ENCODE results near the gene ASB2.

The ASB2 gene

GRCh38 chr14:93962701-93963601 lies 13.4 kb downstream of the ASB2 start:
- Mint-ChIP-seq H3K27ac (peak overlapping the region; percentile 93), H3K27me3 (ENCODE audit: low read depth, poor library complexity) (peaks cover 18% of the 10 kb centered on the region), H3K4me1 (peaks cover 61% of the 10 kb centered on the region), H3K9me3 (no peaks in the 10 kb centered on the region), H3K4me3 (peak overlapping the region; percentile 33), H3K36me3 (ENCODE audit: low read depth) (no peaks in the 10 kb centered on the region)
- no peak for TF ChIP-seq CTCF (IDR thresholded peaks at IDR 0.05)
- DNase-seq, result peak; percentile 38

DNA sequence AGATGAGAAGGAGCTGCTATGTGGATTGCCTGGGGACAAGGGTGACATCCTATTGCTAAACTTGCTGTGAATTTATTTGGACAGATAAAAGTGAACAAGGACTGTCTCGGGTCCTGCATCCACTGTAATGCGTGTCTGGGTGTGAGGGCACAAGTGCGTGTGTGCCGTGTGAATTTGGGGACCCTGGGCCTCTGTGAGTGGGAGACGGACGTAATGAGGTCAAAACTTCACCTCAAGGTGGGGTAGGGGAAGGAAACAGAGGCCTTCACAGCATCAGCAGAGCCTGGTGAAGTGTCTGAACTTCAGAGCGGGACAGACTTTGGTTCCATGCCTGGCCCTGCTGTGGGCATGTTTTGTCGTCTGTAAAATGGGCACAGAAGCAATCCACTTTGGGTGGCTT lies 14.8 kb downstream of the ASB2 start:
- DNase-seq, result no peak
- Mint-ChIP-seq H3K36me3 (ENCODE audit: low read depth) (no peaks in the 10 kb centered on the region), H3K4me1 (peaks cover 70% of the 10 kb centered on the region), H3K4me3 (no peak overlapping the region), H3K27ac (no peak overlapping the region), H3K27me3 (ENCODE audit: low read depth, poor library complexity) (peaks cover 15% of the 10 kb centered on the region), H3K9me3 (no peaks in the 10 kb centered on the region)
- TF ChIP-seq CTCF (IDR thresholded peaks at IDR 0.05), result no peak

- Mint-ChIP-seq H3K4me3 (no peak overlapping the region), H3K9me3 (no peaks in the 10 kb centered on the region), H3K4me1 (peaks cover 74% of the 10 kb centered on the region), H3K27me3 (ENCODE audit: low read depth, poor library complexity) (peaks cover 16% of the 10 kb centered on the region), H3K27ac (no peak overlapping the region), H3K36me3 (ENCODE audit: low read depth) (no peaks in the 10 kb centered on the region)
- DNase-seq, result no peak
- TF ChIP-seq CTCF (IDR thresholded peaks at IDR 0.05), result no peak
Measured at GRCh38 chr14:93960774-93961438, 15.5 kb downstream of the ASB2 start.

GRCh38 chr14:93960108-93960475 lies 16.3 kb downstream of the ASB2 start:
- DNase-seq, result no peak
- Mint-ChIP-seq H3K36me3 (ENCODE audit: low read depth) (no peaks in the 10 kb centered on the region), H3K4me3 (no peak overlapping the region), H3K9me3 (no peaks in the 10 kb centered on the region), H3K4me1 (peaks cover 81% of the 10 kb centered on the region), H3K27me3 (ENCODE audit: low read depth, poor library complexity) (peaks cover 14% of the 10 kb centered on the region), H3K27ac (no peak overlapping the region)
- TF ChIP-seq CTCF (IDR thresholded peaks at IDR 0.05), result no peak

DNA sequence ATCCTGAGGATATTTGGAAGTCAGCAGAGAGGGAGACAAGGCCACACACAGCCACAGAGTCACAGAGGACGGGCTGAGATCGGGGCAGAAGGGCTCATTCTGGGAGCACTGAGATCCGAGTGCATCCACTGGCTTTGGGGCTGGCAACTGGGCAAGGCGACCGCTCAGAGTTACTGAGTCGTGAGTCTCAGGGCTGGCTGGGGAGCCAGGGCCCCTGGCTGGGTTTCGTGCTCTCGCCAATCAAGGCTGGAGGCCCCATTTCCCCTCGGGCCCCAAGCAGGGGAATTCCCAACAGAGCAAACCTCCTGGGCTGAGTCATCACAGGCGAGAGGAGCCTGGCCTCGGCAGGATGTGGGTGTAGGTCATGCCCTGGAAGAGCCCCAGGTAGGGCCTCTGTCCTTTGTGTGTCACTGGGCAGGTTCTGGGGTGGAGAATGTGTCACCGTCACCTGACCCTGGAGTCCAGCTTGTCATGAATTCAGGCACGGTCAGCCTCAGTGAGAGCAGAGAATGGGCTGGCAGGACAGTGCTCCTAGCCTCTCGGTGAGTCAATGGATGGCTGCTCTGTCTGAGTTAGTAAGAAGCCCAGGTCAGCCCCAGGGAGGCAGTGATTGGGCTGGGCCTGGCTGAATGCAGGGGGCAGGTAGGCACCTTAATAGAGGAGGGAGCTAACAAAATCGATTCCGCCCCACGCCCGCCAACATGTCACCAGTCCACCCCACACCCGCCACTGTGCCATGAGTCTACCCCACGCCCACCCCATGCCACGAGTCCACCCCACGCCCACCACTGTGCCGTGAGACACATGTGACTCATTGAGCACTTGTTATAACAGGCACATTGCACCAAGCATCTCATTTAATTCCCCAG lies 16.9 kb downstream of the ASB2 start:
- H3K27ac Mint-ChIP-seq, result no peak overlapping the region
- peaks cover 14% of the 10 kb centered on the region for H3K27me3 Mint-ChIP-seq (ENCODE audit: low read depth, poor library complexity)
- H3K36me3 Mint-ChIP-seq (ENCODE audit: low read depth), result no peaks in the 10 kb centered on the region
- no peak for TF ChIP-seq CTCF (IDR thresholded peaks at IDR 0.05)
- H3K9me3 Mint-ChIP-seq, result no peaks in the 10 kb centered on the region
- peaks cover 81% of the 10 kb centered on the region for H3K4me1 Mint-ChIP-seq
- no peak for DNase-seq
- no peak overlapping the region for H3K4me3 Mint-ChIP-seq
